ENCODE measurements around the gene STIM1.

The STIM1 gene

DNA sequence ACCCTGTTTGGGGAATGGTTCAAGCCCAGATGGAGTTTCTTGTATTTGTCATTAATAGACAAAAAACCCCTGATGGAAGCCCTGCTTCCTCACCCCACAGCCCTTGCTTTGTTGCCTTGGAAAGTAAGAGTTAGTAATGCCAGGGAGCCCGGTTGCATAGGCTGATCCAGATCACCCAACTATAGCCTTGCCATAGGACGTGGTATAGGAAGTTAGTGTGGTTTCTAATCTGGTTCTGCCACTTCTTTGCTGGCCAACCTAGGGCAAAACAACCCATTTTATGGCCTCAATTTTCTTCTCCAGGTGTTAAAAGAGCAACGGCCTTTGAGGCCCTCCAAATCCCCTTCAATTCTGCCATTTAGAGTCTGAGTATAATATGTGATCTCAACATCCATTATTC lies 97.9 kb downstream of the STIM1 start:
- no peaks in the 10 kb centered on the region for H3K36me3 ChIP-seq (replicated peaks)
- H3K27me3 ChIP-seq (replicated peaks): no peaks in the 10 kb centered on the region
- in situ Hi-C loops (cut with HindIII; ENCODE audit: low pct_ligation_motif_present, low sequenced_read_pairs): no loop called here
- DNase-seq: no peak
- H3K27ac ChIP-seq: no peak overlapping the region
- TF ChIP-seq, protein P1, sequence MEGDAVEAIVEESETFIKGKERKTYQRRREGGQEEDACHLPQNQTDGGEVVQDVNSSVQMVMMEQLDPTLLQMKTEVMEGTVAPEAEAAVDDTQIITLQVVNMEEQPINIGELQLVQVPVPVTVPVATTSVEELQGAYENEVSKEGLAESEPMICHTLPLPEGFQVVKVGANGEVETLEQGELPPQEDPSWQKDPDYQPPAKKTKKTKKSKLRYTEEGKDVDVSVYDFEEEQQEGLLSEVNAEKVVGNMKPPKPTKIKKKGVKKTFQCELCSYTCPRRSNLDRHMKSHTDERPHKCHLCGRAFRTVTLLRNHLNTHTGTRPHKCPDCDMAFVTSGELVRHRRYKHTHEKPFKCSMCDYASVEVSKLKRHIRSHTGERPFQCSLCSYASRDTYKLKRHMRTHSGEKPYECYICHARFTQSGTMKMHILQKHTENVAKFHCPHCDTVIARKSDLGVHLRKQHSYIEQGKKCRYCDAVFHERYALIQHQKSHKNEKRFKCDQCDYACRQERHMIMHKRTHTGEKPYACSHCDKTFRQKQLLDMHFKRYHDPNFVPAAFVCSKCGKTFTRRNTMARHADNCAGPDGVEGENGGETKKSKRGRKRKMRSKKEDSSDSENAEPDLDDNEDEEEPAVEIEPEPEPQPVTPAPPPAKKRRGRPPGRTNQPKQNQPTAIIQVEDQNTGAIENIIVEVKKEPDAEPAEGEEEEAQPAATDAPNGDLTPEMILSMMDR (IDR thresholded peaks at IDR 0.05; ENCODE audit: low read depth, low read length, missing control alignments): no peak
- no peak overlapping the region for H3K4me3 ChIP-seq (ENCODE audit: low read depth, low read length)

DNA sequence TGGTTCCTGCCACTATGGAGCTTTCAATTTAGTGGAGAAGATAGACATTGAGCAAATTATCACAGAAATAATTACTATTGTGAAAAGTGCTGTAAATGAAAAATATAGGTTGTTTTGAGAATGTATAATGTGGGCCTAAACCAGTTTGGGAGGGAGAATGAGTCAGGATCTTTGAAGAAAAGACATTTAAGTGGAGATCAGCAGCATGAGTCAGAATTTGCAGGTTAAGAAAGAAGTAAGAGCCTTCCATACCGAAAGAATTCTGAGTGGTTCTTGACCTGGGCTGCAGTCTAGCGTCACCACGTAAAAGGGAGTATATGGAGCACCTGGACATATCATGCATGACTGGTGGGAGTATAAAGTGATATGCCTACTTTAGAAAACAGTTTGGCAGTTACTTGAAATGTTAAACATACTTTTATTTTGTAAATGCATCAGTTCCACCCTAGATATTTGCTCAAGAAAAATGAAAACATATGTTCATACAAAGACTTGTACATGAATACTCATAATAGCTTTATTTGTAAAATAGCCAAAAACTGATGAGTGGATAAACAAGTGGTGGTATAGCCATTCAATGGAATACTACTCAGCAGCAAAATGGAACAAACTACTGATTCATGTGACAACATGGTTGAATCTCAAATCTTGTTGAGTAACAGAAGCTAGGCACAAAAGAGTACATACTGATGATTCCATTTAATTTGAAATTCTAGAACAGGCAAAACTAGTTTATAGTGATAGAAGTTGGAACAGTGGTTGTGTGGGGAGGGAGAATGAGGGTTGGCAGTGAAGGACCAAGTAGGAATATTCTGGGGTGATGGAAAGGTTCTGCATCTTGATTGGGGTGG lies 99.2 kb downstream of the STIM1 start:
- H3K36me3 ChIP-seq (replicated peaks): no peaks in the 10 kb centered on the region
- TF ChIP-seq, protein P1 (IDR thresholded peaks at IDR 0.05; ENCODE audit: low read depth, low read length, missing control alignments): no peak
- no peaks in the 10 kb centered on the region for H3K27me3 ChIP-seq (replicated peaks)
- H3K4me3 ChIP-seq (ENCODE audit: low read depth, low read length): no peak overlapping the region
- in situ Hi-C loops (cut with HindIII; ENCODE audit: low pct_ligation_motif_present, low sequenced_read_pairs): no loop called here
- DNase-seq: no peak
- H3K27ac ChIP-seq: no peak overlapping the region

DNA sequence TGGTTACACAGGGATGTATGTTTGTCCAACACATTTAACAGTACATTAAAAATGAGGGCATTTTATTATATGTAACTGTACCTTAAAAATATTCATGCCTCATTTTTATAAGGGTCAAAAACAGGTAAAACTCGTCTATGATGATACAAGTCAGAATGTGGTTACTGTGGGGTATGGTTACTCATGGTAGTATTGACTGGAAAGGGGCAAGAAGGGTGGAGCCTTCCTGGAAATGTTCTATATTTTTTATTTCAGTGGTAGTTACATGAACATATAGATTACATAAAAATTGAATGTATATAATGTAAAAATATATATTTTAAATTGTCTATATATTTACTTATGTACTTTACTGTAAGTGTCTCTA lies 99.8 kb downstream of the STIM1 start:
- Histone ChIP-seq H3K27me3 (replicated peaks) (no peaks in the 10 kb centered on the region), H3K27ac (no peak overlapping the region), H3K36me3 (replicated peaks) (no peaks in the 10 kb centered on the region), H3K4me3 (ENCODE audit: low read depth, low read length) (no peak overlapping the region)
- TF ChIP-seq, protein P1 (IDR thresholded peaks at IDR 0.05; ENCODE audit: low read depth, low read length, missing control alignments): no peak
- no peak for DNase-seq
- in situ Hi-C loops (cut with HindIII; ENCODE audit: low pct_ligation_motif_present, low sequenced_read_pairs): no loop called here

DNA sequence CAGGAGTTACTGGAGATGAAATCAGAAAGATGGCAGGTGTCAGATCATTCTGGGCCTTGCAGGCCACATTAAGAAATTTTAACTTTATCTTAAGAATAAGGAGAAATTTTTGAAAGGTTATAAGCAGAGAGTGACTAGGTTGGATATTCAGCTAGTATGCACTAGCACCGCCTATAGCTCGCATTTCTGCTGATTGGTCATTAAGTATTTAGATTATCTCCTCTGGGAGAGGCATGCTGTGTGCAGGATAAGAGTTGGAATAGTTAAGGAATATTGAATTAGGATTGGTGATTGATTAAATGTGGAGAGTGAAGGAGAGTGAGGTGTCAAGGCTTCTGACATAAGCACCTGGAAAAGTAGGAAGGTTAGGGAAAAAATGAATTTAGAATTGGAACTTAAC lies 100.6 kb downstream of the STIM1 start:
- TF ChIP-seq, protein P1 (IDR thresholded peaks at IDR 0.05; ENCODE audit: low read depth, low read length, missing control alignments): no peak
- H3K36me3 ChIP-seq (replicated peaks): no peaks in the 10 kb centered on the region

DNA sequence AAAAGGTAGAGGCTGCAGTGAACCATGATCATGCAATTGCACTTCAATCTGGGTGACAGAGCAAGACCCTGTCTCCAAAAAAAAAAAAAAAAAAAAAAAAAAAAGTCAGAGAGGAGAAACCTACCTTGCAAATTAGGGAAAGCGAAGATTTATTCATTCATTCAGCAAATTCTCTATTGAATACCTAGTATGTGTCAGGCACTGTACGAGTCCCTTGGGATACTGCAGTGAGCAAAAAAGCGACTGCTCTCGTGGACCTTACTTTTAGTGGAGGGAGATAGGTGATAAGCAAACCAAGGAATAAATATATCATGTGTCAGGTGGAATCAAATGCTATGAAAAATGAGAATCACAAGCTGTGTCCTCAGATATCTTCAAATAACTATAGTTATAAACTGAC lies 101.3 kb downstream of the STIM1 start:
- no peaks in the 10 kb centered on the region for H3K36me3 ChIP-seq (replicated peaks)
- no peak overlapping the region for H3K4me3 ChIP-seq (ENCODE audit: low read depth, low read length)
- TF ChIP-seq, protein P1 (IDR thresholded peaks at IDR 0.05; ENCODE audit: low read depth, low read length, missing control alignments): no peak
- no peaks in the 10 kb centered on the region for H3K27me3 ChIP-seq (replicated peaks)
- no peak overlapping the region for H3K27ac ChIP-seq
- no peak for DNase-seq
- in situ Hi-C loops (cut with HindIII; ENCODE audit: low pct_ligation_motif_present, low sequenced_read_pairs): no loop called here

More for the DNA sequence above, 100.6 kb downstream of the STIM1 start:
- Histone ChIP-seq H3K27me3 (replicated peaks) (no peaks in the 10 kb centered on the region), H3K27ac (no peak overlapping the region), H3K4me3 (ENCODE audit: low read depth, low read length) (no peak overlapping the region)
- DNase-seq: no peak
- in situ Hi-C loops (cut with HindIII; ENCODE audit: low pct_ligation_motif_present, low sequenced_read_pairs): no loop called here

DNA sequence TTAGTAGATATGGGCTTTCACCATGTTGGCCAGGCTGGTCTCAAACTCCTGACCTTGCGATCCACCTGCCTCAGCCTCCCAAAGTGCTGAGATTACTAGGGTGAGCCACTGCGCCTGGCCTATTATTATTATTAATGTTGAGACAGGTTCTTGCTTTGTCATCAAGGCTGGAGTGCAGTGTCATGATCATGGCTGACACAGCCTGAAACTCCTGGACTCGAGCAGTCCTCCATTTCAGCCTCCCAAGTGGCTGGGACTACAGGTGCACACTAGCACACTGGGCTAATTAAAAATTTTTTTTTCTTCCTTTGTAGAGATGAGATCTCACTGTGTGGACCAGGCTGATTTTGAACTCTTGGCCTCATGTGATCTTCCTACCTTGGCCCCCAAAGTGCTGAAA lies 102.0 kb downstream of the STIM1 start:
- H3K27me3 ChIP-seq (replicated peaks): no peaks in the 10 kb centered on the region
- TF ChIP-seq, protein P1 (IDR thresholded peaks at IDR 0.05; ENCODE audit: low read depth, low read length, missing control alignments): no peak
- H3K36me3 ChIP-seq (replicated peaks): no peaks in the 10 kb centered on the region
- no peak overlapping the region for H3K27ac ChIP-seq
- H3K4me3 ChIP-seq (ENCODE audit: low read depth, low read length): no peak overlapping the region
- no peak for DNase-seq
- in situ Hi-C loops (cut with HindIII; ENCODE audit: low pct_ligation_motif_present, low sequenced_read_pairs): no loop called here

Measured in brain microvascular endothelial cell (primary cell).